GM21723 (cell line): ENCODE data around the gene MAPKAP1.

ENCODE experiments used
- ATAC-seq: cut with Tn5 transposase; IDR thresholded peaks from one replicate; pipeline ENCODE4 v1.9.1; 2021; ENCODE audit warnings: mild to moderate bottlenecking, moderate library complexity; ENCODE audit not compliant: unreplicated experiment

The MAPKAP1 gene

DNA sequence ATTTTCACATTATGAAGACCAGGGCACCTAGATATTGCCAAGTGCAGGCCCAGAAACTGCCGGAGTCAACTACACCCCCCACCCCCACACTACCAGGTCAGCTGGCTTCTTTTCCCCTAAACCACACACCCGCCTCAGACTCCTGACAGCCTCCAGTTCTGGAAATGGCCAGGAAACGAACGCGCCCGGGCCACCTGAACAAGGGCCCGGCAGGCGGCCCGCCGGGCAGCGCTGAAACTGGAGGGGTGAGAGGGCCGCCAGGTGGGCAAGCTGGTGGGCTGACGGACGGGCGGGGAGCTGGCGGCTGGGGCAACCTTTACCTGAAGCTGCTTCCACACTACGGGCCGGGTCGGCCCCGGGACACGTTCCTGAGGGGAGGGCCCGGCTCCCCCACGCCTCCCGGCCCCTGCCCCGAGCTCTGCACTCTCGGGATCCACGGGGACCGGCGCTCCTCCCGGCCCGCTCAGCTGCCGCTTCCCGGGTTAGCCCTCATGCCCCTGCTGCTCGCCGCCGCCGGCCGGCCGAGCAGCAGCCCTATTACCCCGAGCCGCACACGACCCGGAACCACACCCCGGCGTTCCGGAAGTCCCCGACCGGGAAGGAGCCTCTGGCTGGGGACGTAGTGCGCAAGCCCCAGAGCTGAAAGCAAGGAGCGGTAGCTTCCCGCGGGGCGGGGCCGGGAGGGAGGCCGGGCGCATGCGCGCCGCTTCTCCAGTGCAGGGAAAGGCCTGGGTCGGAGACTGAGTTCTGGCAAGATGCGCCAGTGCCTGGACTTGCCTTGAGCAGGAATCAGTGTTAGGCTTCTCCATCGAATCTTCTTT lies at the start of gene MAPKAP1:
TSS of gene MAPKAP1 (minus strand) at position 558 of the 821 bp plus-strand sequence. CDS start 34,634 bp downstream, outside the sequence.
- ATAC-seq = peak; percentile 89

DNA sequence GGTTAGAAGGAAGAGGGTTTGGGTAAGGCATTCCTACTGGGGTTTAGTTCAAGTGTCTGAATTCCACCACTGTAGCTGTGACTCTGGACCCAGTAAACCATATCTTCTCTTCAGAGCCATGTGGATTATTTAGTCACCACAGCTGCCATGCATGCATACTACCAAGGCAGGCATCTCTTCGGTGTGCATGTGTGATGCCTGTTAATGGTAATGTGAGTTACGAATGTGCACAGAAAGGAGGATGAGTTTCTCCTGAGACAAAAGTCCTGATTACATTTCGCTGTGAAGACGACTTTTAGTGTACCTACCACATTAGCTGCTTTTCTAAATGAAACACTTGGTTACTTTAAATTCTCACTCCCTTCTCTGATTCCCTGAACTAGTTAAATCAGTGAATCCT lies 49.5 kb upstream of the MAPKAP1 start:
- no peak for ATAC-seq

DNA sequence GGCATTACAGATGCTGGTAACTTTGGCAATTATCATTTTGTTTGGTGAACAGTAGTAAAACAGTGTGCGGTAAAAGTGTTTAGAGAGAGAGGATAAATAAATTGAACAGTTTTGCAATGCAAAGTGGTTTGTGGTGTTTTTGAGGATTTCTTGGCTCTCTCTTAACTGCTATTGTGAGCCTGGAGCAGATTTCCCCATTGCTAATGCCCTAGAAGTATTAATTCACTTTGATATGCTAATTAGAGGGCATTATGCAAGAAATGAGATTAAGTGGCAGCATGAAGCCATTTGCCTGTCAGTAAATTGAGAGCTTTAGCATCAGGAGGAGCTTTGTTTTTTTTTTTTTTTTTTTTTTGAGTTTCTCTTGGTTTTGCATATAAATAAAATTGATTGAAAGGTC lies 48.3 kb upstream of the MAPKAP1 start:
- no peak for ATAC-seq

DNA sequence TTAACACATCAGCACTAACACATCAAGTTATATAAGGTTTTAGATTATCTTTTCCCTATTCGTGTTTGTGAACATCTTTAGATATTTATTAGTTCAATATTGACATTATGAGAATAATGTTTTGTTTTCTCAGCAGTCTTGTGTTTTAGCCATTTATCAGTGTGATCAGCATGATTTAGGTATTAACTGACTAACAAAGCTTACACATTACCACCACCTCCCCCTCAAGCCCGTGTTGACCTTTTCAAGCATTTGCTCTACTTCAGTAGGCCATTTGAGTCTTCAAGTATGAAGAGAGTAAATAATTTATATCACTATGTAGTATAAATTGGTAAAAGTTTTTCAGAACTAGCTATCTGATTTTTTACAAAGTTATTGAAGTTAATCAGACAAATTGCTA lies 47.1 kb upstream of the MAPKAP1 start:
- ATAC-seq = no peak

DNA sequence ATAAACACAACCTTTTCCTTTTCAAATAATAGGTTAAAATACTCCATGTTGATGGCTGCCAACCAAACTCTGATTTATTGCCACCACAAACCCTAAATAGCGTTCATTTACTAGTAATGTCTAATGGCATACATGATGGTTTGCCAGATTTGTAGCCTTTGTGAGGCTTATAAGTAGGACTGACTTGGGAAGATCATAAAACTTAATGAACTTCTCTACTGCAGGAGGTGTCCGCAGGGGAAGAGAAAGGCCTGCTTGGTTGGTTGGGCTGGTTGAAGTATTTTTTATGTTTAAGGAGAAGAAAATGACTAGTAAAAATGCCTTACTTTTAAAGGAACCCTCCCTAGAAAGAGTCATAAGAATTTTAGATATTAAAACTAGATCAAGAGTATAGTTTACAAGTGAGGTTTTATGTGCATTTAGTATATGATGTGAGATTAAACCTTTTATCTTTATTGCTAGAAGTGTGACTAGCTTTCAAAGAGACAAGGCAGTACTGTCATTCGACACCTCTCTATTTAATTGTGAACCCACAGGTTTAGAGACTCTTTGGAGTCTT lies 45.1 kb upstream of the MAPKAP1 start:
- ATAC-seq = no peak

DNA sequence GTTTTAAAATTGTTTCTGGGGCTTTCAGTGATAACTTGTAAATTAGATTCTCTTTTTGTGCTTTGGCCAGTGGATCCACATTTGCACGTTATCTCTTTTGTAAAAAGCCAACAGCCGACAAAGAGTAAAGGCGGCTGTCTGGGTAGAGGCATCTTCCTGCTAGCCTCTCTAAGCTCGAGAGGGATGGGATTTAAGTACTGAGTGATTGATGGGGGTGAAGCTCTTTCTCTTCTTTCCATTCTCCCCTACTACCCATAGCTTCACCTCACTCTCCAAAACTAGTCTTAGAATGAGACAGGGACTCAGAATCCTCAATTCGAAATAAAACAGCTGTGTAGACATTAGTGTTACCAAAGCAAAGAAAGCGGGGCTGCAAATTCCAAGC lies 43.6 kb upstream of the MAPKAP1 start:
- ATAC-seq = no peak

DNA sequence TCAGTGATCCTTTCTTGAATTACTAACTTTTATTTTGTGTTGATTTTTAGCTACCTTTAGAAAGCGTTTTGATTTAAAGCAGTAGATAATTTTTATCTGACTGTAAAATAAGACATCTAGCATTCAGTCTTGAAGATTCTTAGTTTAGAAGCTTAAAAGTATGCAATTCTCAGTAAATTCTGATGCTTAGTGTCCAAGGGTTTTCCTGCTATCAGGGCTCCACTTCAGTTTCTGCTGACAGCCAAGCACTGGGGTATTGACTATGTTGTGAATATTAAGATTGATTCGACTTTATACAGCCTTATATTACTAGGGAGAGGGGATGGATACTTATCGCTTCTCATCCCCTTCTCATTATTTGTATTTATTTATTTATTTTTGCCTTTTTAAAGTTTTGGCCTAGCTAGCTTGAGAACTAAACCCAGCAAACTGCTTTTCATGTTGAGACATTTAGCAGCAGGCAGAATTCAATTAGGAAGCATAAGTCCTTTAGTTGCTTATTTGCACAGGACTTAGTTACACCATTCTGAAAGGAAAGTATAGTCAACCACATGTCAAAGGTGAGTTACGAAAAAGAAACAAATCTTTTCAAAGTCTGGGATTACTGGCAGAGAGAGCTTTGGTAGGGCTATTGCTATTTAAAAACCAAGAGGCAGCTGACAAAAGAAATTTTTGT lies 43.1 kb upstream of the MAPKAP1 start:
- ATAC-seq = no peak

DNA sequence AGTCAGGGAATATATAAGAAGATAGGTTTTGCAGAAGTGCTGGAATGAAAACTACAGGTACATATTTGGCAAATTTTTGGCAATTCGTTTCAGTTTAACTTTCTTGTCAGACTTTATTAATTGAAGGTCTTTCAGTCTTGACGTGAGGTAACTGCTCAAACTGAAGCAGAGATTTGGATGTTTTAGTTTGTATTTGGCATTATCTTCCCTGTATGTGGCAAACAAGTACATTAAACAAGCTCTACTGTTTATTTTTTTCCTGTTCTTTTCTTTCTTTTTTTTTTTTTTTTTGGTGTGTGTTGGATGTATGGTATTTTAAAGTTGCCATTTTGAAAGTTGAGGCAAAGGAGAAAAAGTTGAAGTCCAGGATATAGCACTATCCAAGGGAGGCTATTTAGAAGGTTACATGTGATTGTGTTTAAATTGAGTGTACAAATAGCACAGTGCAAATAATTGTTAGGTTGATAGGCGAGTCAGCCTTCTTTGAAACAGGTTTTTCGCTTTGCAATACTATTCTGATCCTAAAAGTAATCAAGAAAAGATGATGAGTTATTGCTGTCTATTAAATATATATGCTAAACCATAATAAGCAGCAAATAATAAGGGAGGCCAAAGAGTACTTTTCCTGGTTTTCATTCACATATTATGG lies 42.4 kb upstream of the MAPKAP1 start:
- ATAC-seq = no peak

DNA sequence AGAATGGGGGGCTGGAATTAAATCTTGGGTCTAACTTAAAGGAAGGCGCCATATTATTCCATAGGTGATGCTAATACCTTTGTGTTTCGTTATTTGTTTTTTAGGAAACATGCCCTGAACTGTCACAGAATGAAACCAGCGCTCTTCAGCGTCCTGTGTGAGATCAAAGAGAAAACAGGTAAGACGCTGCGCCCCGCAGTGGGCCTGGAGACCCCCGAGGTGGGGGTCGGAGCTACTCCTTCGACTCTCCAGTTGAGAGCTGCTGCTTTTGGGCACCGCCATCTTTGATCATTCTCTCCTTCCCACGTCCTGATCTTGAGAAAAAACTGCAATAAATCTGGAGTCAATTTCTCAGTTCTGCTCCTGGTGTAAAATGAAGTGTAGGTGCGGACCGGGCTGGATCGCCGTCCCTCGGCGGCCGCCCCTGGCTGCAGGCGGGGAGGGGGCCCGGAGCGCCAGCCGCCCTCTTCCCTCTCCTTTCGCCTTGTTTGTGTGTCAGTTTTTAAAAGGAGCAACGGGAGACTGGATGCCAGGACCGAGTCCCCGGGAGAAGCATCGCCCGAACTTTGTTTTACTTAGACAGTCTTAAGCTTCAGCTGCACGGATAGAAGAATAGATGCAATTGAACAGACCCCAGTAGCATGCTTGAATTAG lies 41.6 kb upstream of the MAPKAP1 start:
- ATAC-seq = no peak

DNA sequence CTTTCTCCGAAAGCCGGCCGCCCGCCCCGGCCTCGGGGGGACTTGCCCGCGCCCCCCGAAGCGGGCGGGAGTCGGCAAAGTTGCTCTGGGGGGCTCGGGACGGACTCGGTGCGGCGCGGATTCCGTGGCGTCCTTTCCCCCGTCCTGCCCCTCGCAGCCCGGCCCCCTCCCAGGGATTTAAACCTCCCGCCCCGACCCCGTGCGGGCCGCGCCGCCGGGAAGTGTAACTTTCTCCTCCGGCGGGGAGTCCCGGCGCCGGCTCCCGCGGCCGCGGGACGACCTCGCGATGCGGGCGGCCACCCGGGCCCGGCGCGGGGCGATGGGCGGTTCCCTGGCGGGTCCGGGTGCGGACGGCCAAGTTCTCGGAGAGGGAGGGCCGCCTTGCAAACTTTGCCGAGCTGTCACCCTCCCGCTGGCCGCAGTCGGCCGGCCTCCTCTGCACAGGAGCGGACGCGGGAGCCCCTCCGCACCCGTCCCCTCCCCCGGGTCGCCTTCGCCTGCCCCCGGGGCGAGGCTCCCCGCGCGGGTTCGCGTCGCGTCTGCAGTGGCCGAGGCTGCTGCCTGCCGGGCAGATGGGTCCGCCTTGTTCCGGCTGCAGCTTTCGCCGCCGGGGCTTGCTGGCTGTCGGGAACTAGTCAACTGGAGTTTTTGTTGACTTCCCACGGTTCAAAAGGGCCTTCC lies 40.9 kb upstream of the MAPKAP1 start:
- no peak for ATAC-seq

DNA sequence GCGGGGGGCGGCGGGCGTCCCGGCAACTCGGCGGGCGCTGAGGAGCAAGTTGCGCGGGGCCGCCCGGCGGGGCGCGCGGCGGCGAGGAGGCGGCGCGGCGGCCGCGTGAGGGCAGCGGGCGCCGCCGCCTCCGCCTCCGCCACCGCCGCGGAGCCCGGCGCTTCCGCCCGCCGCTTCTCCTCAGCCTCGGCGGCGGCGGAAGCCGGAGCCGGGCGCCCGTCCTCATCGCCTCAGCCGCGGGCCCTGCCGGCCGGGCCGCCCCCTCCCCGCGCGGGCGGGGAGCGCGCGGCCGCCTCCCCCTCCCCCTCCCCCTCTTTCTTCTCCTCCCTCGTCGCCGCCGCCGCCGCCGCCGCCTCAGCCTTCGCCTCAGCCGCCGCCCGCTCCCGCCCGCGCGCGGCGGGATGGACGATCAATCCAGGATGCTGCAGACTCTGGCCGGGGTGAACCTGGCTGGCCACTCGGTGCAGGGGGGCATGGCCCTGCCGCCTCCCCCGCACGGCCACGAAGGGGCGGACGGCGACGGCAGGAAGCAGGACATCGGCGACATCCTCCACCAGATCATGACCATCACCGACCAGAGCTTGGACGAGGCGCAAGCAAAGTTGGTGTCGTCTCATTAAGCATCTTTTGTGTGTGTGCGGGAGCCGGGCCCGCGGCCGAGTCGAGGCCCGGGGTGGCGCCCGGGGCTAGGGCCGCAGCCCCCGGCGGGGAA lies 40.2 kb upstream of the MAPKAP1 start, which contains the start of gene PBX3:
TSS of gene PBX3 (plus strand) at position 321 of the 712 bp plus-strand sequence.
- peak; percentile 21 for ATAC-seq

DNA sequence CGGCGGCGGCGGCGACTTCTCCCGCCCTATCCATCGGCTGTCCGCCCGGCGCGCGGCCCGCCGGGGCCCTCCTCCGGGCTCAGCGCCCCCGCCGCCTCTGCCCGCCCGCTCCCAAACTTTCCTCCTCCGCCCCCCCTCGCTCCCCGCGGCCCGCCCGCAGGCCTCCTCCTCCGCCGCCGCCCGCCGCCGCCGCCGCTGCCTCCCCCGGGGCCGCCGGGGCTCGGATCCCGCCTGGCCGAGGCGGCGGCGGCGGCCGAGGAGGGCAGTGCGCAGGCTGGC lies 39.7 kb upstream of the MAPKAP1 start:
- no peak for ATAC-seq

DNA sequence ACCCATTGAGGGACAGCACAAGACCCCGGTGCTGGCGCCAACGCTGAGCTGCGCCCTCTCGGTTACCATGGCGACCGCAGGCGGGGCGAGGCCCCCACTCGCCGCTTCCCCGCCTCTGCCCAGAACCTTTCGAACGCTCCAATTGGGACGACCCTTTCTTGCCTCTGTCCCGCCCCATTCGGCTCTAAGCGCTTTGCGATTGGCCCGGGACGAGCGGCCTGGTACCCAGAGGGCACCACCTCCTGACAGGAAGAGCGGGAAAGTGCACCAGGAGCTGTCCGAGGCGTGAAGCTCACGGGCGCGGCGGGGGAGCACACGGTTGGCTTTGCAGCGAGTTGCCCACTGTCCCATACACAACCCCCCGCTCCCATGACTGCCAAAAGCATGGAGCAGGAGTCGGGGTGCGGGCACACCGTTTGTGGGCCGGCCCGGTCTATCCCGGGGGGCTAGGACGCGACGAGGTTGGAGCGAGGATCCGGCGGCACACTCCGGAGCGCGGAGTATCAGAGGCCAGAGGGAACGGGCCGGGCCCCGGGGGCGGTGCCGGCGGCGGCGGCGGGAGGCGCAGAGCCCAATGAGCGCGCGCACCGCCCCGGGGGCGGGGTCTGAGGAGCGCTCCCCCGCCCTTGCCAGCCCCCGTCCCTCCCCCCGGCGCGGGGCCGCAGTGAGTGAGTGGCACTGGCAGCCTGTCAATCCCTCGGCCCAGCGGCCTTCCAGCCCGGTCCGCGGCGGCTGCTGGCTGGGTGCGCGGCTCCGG lies 39.2 kb upstream of the MAPKAP1 start:
- peak; percentile 68 for ATAC-seq

DNA sequence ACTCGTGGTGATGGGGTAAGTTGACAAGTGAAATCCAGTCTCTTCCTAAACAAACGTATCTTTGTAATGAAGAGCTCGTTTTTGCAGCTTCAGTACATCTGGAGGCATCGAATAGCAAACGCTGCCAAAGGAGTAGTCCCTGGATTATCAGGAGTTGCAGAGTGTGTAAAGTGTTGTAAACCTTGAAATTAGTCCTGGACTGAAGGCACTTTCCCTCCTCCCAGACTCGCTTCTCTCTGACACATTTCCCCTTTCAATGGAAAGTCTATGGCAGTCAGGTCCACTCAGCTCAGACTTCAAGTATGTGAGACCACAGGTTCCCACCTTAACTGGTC lies 38.6 kb upstream of the MAPKAP1 start:
- ATAC-seq = no peak

DNA sequence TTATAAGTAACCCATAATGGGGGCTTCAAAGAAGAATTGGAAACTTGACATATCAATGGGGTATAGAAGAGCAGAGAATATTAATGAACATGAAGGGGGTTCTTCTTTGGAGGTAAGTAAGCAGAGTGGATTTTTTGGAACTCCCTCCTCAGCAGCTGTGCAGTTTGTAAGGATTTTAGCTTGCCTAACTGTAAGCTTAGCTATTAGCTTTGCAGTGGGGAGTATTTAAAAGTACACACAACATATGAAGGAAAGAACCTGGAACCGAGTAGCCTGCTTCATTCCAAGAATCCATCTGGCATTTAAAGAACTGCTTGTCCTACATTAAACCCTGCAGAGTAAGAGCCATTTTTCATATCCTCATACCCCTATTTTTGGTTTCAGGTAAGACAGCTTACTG lies 38.0 kb upstream of the MAPKAP1 start:
- ATAC-seq = no peak

DNA sequence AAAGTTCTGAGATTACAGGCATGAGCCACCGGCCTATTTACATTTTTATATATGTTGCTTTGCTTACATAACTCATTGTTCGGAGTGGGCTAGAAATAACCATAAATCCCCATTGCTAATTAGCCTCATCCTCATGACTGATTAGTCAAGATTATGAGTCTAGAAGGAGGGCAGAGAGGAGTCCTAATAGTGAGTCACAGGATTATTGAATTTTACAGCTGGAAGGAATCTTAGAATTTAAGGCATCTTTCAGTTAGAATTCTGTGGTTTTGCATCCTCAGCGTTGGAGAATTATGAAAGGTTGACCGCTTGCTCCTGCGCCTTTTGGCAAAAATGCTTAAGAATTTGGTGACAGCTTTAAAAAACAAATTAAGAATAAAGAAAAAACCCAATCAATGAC lies 37.6 kb upstream of the MAPKAP1 start:
- no peak for ATAC-seq

DNA sequence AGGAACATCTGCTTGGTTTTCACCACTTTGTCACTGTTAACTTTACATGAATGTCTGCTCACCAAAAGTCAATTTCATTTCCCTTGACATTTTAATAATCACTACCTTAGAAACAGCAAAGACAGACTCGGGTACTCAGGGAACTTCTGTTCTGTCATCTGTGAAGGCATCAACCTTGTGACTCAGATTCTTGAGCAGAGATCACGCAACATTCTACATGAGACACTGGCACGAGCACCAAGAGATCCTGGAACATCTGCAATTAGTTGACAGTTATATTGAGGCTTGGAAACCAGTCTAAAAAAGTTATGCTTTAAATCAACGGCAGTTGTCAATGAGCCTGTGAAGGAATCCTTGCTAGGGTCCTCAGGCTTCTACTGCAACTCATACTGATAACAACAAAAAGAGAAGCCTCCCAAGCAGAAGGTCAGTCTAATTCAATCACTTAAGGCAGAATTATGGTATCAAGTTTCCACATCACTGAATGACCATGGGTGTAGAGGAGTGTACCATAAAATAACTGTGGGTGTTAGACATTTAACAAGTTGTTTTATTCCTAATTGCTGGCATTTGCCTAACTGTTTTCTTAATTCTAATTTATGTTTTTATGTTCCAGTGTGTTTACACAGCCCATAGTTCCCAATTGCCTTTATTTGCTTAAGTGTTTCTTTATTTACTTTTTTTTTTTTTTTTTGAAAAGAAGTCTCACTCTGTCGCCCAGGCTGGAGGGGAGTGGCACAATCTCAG lies 36.8 kb upstream of the MAPKAP1 start:
- no peak for ATAC-seq

DNA sequence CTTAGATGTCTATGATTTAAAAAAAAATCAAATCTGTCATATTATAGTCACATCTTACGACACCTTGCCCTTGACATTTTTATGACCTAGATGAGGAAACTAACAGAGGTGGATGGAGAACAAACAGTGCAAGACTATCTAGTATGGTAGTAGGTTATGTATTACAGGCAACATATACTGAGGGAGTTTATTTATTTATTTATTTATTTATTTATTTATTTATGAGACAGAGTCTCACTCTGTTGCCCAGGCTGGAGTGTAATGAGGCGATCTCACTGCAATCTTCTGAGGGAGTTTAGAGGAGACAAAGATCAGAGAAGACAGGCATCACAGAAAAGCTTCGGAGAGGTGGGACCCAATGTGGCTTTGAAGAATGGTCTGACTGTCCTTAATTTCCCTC lies 35.6 kb upstream of the MAPKAP1 start:
- no peak for ATAC-seq

DNA sequence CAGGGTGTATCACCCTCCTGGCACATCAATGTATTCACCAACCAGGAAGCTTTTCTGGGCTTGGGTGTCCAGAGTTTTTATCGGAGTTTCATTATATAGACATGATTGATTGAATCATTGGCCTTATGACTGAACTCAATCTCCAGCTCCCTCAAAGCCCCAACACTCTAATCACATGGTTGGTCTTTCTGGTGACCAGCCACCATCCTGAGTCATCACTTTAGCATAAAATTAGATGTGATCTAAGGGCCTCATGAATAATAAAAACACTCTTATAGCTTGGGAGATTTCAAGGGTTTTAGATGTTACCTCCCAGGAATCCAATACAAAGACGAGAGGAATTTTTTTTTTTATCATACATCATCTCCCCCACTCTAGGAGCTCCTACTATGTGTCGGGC lies 32.4 kb upstream of the MAPKAP1 start:
- no peak for ATAC-seq
